ENCODE data around the gene FMR1. TPM values are rescaled to one million over a fixed set of nuclear protein-coding genes. Genes with fewer than 3 reads are reported as not detected.

FMR1 gene
- polyA plus RNA-seq, 10 donors: 33.2 to 58.3 (median 45.8) TPM

Other genes with a start within 250 kb of the FMR1 start
- gene FMR1NB, start 69.4 kb downstream of the FMR1 start, polyA plus RNA-seq (ENCODE audit: insufficient read length in 10 of 10): not detected

All from muscle of back (tissue), 10 donors.